ENCODE measurements around the gene CMTM3. TPM values are rescaled to one million over a fixed set of nuclear protein-coding genes. Genes with fewer than 3 reads are reported as not detected.
A peak's percentile ranks its signal among the peaks of the same experiment; 100 is the strongest.

CMTM3 gene
- total and polyA plus RNA-seq, 9 of the 15 experiments (the other 6 are each of a cell fraction or from before 2014, with no cell fraction given) = 4.6 to 33.4 (median 17.5) TPM

DNA sequence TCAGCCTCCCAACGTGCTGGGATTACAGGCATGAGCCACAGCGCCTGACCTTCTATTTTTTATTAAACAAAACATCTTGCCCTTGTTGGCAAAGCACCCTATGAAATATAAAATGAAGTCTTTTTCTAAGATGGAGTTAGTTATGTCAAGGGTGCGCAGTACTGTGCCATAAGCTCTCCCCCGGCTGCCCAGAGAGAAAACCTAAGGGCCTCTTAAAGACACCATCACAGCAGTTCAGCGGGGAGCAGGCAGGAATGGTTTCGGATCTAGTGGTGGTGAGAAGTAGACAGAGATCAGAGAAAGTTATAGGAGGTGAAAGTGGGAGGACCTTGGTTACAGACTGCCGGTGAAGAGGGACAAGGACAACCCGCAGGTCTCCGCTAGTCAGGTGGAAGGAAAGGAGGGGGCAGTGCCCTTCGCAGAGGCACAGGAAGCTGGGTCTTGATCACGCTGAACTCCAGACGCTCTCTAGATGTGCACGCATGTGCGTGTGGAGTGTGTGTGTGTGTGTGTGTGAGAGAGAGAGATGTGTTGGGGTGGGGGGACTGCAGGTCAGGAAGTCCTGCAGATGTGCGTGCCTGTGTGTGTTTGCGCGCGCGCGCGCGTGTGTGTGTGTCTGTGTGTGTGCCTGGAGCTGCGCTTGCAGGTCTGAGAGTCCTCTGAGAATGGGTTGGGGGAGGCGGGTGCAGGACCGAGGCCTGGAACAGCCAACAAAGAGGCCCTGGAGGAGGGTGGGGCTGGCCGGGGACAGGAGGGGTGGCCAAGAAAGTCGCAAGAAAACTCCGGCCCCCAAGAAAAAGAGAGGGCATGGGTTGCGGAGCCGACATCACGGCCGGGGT, 748 bp upstream of the CMTM3 start (continued):
- TF ChIP-seq, protein P1, sequence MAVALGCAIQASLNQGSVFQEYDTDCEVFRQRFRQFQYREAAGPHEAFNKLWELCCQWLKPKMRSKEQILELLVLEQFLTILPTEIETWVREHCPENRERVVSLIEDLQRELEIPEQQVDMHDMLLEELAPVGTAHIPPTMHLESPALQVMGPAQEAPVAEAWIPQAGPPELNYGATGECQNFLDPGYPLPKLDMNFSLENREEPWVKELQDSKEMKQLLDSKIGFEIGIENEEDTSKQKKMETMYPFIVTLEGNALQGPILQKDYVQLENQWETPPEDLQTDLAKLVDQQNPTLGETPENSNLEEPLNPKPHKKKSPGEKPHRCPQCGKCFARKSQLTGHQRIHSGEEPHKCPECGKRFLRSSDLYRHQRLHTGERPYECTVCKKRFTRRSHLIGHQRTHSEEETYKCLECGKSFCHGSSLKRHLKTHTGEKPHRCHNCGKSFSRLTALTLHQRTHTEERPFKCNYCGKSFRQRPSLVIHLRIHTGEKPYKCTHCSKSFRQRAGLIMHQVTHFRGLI (CRISPR knock-in tag; IDR thresholded peaks at IDR 0.05) = peak; percentile 93
- TF ChIP-seq DMBX1 (CRISPR knock-in tag; IDR thresholded peaks at IDR 0.05; ENCODE audit: borderline replicate concordance) (peak; percentile 97), STAT5A (IDR thresholded peaks at IDR 0.05; ENCODE audit: borderline replicate concordance, low read length) (no peak), NFYB (IDR thresholded peaks at IDR 0.05; ENCODE audit: extremely low read depth, insufficient read length) (no peak), TGIF2 (CRISPR knock-in tag; IDR thresholded peaks at IDR 0.05) (no peak), SRSF9 (IDR thresholded peaks at IDR 0.05; ENCODE audit: borderline replicate concordance, low read depth, low read length) (no peak), ZNF507 (tag; conservative IDR thresholded peaks at IDR 0.05) (no peak), TOE1 (IDR thresholded peaks at IDR 0.05; ENCODE audit: borderline replicate concordance) (peak; percentile 18; the same call in 1 of the 2 replicates), TOE1 (CRISPR knock-in tag; IDR thresholded peaks at IDR 0.05; ENCODE audit: borderline replicate concordance, low read depth) (no peak), ZKSCAN3 (CRISPR knock-in tag; IDR thresholded peaks at IDR 0.05) (no peak), SMARCE1 (IDR thresholded peaks at IDR 0.05) (peak; percentile 63; the same call in 1 of the 2 replicates), HIVEP1 (CRISPR knock-in tag; IDR thresholded peaks at IDR 0.05) (no peak), PHF8 (IDR thresholded peaks at IDR 0.05; ENCODE audit: borderline replicate concordance, low read length) (no peak), ZNF764 (CRISPR knock-in tag; IDR thresholded peaks at IDR 0.05; ENCODE audit: low read depth) (no peak), ZNF830 (CRISPR knock-in tag; IDR thresholded peaks at IDR 0.05) (no peak), SP1 (CRISPR knock-in tag; IDR thresholded peaks at IDR 0.05) (no peak), ZNF668 (CRISPR knock-in tag; IDR thresholded peaks at IDR 0.05) (peak; percentile 88), FIP1L1 (IDR thresholded peaks at IDR 0.05; ENCODE audit: low read depth, low read length, poor library complexity, severe bottlenecking) (no peak), FOXA3 (CRISPR knock-in tag; conservative IDR thresholded peaks at IDR 0.05 in 1 of 2, IDR thresholded peaks at IDR 0.05 in 1 of 2) (no peak), SNIP1 (IDR thresholded peaks at IDR 0.05; ENCODE audit: low read depth) (no peak)
- TF ChIP-seq, protein P2, sequence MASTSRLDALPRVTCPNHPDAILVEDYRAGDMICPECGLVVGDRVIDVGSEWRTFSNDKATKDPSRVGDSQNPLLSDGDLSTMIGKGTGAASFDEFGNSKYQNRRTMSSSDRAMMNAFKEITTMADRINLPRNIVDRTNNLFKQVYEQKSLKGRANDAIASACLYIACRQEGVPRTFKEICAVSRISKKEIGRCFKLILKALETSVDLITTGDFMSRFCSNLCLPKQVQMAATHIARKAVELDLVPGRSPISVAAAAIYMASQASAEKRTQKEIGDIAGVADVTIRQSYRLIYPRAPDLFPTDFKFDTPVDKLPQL (IDR thresholded peaks at IDR 0.05; ENCODE audit: extremely low read depth, insufficient read length) = no peak
- TF ChIP-seq, protein P3, sequence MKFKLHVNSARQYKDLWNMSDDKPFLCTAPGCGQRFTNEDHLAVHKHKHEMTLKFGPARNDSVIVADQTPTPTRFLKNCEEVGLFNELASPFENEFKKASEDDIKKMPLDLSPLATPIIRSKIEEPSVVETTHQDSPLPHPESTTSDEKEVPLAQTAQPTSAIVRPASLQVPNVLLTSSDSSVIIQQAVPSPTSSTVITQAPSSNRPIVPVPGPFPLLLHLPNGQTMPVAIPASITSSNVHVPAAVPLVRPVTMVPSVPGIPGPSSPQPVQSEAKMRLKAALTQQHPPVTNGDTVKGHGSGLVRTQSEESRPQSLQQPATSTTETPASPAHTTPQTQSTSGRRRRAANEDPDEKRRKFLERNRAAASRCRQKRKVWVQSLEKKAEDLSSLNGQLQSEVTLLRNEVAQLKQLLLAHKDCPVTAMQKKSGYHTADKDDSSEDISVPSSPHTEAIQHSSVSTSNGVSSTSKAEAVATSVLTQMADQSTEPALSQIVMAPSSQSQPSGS (CRISPR knock-in tag; IDR thresholded peaks at IDR 0.05) = no peak
- TF ChIP-seq, protein P4, sequence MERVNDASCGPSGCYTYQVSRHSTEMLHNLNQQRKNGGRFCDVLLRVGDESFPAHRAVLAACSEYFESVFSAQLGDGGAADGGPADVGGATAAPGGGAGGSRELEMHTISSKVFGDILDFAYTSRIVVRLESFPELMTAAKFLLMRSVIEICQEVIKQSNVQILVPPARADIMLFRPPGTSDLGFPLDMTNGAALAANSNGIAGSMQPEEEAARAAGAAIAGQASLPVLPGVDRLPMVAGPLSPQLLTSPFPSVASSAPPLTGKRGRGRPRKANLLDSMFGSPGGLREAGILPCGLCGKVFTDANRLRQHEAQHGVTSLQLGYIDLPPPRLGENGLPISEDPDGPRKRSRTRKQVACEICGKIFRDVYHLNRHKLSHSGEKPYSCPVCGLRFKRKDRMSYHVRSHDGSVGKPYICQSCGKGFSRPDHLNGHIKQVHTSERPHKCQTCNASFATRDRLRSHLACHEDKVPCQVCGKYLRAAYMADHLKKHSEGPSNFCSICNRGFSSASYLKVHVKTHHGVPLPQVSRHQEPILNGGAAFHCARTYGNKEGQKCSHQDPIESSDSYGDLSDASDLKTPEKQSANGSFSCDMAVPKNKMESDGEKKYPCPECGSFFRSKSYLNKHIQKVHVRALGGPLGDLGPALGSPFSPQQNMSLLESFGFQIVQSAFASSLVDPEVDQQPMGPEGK (CRISPR knock-in tag; IDR thresholded peaks at IDR 0.05; ENCODE audit: borderline replicate concordance) = no peak
